K562 (cell line): Measurements from ENCODE around the gene GTPBP6.

ENCODE experiments used
- EZH2 ChIP-seq: IDR thresholded peaks from 2 replicates; pipeline ENCODE4 v1.6.1; 2012; ENCODE audit warnings: low read depth, mild to moderate bottlenecking, inconsistent platforms, low read length, borderline replicate concordance
- KAT2B ChIP-seq: IDR thresholded peaks from one replicate; pipeline ENCODE4 v1.6.1; 2012; ENCODE audit warnings: low read depth, mild to moderate bottlenecking, control low read depth, inconsistent platforms, low read length, moderate library complexity
- NFIC ChIP-seq: fragments of 450-650 bp; IDR thresholded peaks from 2 replicates; pipeline ENCODE4 v1.6.1; 2017; ENCODE audit warnings: mild to moderate bottlenecking, inconsistent platforms
- PTTG1 ChIP-seq: fragments of 450-650 bp; IDR thresholded peaks from 2 replicates; pipeline ENCODE4 v1.6.1; 2016; ENCODE audit warnings: low read depth, mild to moderate bottlenecking, missing genetic modification characterization, missing compliant biosample characterization
- TCF3 ChIP-seq: sonication (generic); formaldehyde crosslinking; IDR thresholded peaks from 2 replicates; pipeline ENCODE4 v1.4.0; 2020; ENCODE audit warnings: mild to moderate bottlenecking, missing genetic modification reagents
- YY1 ChIP-seq, 3 experiments: IDR thresholded peaks; 2 replicates each; pipeline ENCODE4 v1.6.1; 2011; ENCODE audit warnings: low read length in 2 of 3, mild to moderate bottlenecking in 2 of 3, moderate library complexity in 2 of 3, borderline replicate concordance in 1 of 3, control low read depth in 1 of 3, low read depth in 1 of 3; ENCODE audit not compliant: insufficient read depth in 3 of 3, insufficient replicate concordance in 2 of 3, control insufficient read depth in 1 of 3, insufficient read length in 1 of 3; ENCODE audit errors: extremely low read depth in 1 of 3
- TF ChIP-seq, protein P1 (sequence below): sonication (generic); formaldehyde crosslinking; IDR thresholded peaks from 2 replicates; pipeline ENCODE4 v1.9.0; 2022; ENCODE audit warnings: mild to moderate bottlenecking, missing genetic modification reagents
- TF ChIP-seq, protein P2 (sequence below): sonication (generic); formaldehyde crosslinking; IDR thresholded peaks from 2 replicates; pipeline ENCODE4 v1.8.0; 2022; ENCODE audit warnings: mild to moderate bottlenecking, missing genetic modification reagents
- TF ChIP-seq, protein P3 (sequence below): fragments of 250-450 bp; sonication (Bioruptor Pico); IDR thresholded peaks from 2 replicates; pipeline ENCODE4 v1.5.0; 2020; ENCODE audit warnings: mild to moderate bottlenecking, borderline replicate concordance

DNA sequence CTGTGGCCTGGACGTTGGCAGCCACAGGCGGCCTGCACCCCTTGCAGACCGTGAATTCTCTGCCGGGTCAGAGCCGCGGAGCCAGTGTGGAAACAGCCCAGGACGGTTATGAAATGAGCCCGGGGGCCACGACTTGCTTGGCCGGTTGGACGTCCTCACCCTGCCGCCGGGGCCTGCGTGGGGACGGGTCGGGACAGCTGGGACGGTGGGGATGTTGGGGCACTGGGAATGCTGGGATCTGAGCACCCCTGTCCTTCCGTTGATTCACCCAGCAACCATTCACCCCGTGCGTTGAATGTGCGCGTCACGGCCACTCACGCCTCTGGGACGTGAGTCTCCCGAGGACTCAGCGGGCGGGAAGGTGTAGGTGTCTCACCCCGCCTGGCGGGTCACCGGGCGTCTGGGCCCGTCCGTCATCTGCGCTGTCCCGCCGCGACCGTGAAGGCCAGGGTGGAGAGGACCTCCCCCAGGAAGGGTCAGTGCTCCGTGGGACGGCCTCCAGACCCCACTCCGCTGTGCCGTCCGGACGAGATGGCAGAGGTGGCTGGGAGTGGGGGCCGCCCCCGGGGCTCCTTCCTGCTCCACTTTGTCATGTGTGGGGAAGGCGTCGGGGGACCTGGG is 41.9 kb downstream of the GTPBP6 start:
- no peak for TF ChIP-seq PTTG1 (tag)
- TF ChIP-seq, protein P1, sequence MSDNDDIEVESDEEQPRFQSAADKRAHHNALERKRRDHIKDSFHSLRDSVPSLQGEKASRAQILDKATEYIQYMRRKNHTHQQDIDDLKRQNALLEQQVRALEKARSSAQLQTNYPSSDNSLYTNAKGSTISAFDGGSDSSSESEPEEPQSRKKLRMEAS (CRISPR knock-in tag): peak; percentile 54
- TF ChIP-seq TCF3 (CRISPR knock-in tag): no peak
- no peak for TF ChIP-seq YY1 (IDR thresholded peaks at IDR 0.05; ENCODE audit: borderline replicate concordance in 1 of 3, control insufficient read depth in 1 of 3, extremely low read depth in 1 of 3, insufficient read depth in 3 of 3, insufficient read length in 1 of 3, insufficient replicate concordance in 2 of 3, low read depth in 1 of 3, low read length in 2 of 3)
- TF ChIP-seq, protein P2, sequence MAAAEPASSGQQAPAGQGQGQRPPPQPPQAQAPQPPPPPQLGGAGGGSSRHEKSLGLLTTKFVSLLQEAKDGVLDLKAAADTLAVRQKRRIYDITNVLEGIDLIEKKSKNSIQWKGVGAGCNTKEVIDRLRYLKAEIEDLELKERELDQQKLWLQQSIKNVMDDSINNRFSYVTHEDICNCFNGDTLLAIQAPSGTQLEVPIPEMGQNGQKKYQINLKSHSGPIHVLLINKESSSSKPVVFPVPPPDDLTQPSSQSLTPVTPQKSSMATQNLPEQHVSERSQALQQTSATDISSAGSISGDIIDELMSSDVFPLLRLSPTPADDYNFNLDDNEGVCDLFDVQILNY: no peak
- no peak for TF ChIP-seq EZH2
- no peak for TF ChIP-seq KAT2B
- TF ChIP-seq, protein P3, sequence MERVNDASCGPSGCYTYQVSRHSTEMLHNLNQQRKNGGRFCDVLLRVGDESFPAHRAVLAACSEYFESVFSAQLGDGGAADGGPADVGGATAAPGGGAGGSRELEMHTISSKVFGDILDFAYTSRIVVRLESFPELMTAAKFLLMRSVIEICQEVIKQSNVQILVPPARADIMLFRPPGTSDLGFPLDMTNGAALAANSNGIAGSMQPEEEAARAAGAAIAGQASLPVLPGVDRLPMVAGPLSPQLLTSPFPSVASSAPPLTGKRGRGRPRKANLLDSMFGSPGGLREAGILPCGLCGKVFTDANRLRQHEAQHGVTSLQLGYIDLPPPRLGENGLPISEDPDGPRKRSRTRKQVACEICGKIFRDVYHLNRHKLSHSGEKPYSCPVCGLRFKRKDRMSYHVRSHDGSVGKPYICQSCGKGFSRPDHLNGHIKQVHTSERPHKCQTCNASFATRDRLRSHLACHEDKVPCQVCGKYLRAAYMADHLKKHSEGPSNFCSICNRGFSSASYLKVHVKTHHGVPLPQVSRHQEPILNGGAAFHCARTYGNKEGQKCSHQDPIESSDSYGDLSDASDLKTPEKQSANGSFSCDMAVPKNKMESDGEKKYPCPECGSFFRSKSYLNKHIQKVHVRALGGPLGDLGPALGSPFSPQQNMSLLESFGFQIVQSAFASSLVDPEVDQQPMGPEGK (CRISPR knock-in tag): no peak
- no peak for TF ChIP-seq NFIC
